ENCODE measurements around the gene CENPP.
"Not testable (repeated sequence)": the region's sequence is repeated elsewhere in the genome, so short reads cannot be mapped to it uniquely, and the experiment has no call there.

CENPP gene

GRCh38 chr9:92381775-92382174 is 56.0 kb downstream of the CENPP start:
- no peak for DNase-seq (ENCODE audit: low read depth)

DNA sequence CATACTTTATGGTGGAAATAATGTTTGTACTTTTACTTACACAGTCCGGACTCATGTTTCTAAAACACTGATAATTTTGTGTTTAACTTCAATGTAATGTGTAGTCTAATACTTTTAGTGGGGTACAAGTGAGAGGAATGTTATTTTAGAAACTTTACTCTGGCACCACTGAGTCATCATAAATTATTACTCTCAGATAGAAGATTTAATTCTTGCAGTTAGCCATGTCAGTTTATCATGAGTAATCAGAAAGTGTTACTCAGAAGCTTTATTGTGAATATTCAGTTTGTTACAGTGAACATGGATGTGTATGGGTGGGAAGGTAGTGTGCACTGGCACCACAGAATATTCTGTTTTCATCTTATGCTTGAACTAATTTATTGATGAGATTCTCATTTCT is 58.6 kb downstream of the CENPP start:
- peak; percentile 41 for DNase-seq (ENCODE audit: low read depth)

DNA sequence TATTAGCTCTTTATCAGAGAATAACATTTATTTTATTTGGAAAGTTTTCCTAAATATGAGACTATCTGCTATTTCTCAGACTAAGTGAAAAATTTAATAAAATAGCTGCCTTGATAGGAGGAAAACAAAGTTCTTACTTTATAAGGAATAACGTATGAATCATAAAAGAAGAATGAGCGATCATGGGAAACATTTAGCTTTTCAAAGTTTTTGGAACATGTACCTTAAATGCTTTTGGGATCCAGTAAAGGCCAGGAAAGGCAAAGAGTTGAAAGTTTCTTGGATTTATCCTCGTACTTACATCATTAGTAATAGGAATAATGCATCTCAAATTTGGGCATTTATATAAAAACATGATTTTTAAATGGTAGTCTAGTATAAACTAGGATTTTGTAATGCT is 59.2 kb downstream of the CENPP start:
- no peak for DNase-seq (ENCODE audit: low read depth)

DNA sequence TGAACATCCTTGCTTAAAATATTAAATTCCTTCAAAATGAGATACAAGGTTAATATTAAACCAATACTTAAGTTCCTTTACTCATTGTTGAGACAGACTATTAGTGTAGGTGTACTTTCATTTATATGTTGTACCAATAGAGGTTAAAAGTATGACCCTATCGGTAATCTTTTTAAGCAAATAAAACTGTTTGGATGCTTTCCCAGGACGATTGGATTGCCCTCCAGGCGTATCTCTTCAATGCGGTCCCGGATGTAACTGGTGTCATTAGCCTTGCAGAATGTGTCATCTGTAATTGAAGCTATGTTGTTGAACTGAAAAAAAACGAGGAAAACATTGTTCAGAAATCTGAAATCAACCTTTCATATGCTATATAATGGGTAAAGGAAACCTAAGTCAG is 59.7 kb downstream of the CENPP start:
- no peak for DNase-seq (ENCODE audit: low read depth)

GRCh38 chr9:92385953-92386352 is 60.2 kb downstream of the CENPP start:
- no peak for DNase-seq (ENCODE audit: low read depth)

GRCh38 chr9:92392690-92393089 is 66.9 kb downstream of the CENPP start:
- DNase-seq (ENCODE audit: low read depth): no peak

GRCh38 chr9:92393686-92394085 is 67.9 kb downstream of the CENPP start:
- DNase-seq (ENCODE audit: low read depth): no peak

DNA sequence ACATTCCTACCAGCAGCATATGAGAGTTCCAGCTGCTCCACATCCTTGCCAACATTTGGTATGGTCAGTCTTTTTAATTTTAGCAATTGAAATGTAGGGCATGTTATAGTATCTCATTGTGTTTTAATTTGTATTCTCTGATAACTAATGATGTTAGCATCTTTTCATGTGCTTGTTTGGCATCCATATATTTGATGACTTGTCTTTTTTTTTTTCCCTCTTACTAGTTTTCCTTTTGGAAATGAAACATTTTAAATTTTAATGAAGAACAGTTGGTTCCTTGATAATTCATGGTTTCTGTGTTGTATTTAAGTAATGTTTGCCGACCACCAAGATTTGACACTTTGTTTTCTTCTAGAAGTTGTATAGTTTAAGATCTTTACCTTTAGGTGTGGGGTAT is 69.9 kb downstream of the CENPP start:
- DNase-seq (ENCODE audit: low read depth): no peak

DNA sequence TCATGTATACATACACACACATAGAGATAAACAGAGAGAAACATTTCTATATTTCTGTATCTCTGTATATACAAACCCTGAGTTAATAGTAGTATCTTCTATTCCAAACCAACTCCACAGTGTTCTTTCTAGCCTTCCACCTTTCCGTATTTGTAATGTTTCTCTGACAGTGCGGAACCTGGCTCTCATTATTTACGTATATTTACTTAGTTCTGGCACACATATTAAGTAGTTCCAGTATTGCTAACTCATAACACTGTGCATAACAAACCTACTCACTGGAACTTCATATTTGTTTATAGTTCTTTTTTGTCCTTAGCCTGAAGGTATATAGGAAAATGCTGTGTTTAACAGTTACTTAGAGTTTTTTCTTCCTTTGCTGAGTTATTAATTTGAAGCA is 72.1 kb downstream of the CENPP start:
- no peak for DNase-seq (ENCODE audit: low read depth)

- DNase-seq (ENCODE audit: low read depth): no peak
These were observed 76.6 kb downstream of the CENPP start for GRCh38 chr9:92402360-92402759.

DNA sequence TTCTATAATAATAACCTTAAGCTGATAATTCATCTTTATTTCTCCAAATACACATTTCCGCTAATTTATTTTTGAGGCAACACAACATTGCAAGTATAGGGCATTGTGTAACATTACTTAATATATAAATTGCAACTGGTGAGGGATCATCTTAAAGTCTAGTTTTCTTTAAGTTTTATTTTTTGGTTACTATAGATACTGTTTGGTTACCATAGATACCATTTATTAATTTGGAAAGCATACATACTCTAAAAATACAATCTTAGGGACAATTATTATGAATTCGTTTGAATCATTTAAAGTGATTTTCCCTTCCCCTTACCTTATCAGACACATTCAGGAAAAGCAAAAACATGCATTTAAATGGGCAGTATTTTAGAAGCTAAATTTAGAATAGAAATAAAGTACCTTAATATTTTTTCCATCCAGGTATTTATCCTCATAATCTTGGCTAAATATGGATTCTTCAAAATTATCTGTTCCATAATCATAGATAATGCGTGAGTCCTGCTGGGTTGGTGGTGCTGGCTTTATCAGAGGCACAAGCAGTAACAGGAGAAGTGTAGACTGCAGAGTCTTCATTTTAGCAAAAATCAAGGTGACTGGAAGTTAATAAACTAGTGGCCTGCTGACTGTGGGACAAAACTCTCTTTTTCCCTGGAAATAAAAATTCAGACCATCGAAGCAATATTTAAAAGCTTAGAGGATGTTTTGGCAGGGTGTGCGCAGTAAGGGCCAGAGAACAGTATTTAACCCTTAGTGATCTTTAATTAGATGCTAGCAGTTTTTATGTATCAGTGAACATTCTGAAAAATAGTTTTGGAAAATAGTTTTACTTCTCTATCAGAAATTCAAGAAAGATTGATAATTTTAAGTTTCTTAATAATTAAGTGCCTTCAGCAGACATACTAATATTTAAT is 77.3 kb downstream of the CENPP start:
- DNase-seq (ENCODE audit: low read depth): no peak

GRCh38 chr9:92404042-92404836 is 78.5 kb downstream of the CENPP start, which contains the start of gene OGN:
TSS of gene OGN (minus strand) at chr9:92404578. CDS start at chr9:92403407, 1,171 bp downstream.
- no peak for DNase-seq (ENCODE audit: low read depth)

DNA sequence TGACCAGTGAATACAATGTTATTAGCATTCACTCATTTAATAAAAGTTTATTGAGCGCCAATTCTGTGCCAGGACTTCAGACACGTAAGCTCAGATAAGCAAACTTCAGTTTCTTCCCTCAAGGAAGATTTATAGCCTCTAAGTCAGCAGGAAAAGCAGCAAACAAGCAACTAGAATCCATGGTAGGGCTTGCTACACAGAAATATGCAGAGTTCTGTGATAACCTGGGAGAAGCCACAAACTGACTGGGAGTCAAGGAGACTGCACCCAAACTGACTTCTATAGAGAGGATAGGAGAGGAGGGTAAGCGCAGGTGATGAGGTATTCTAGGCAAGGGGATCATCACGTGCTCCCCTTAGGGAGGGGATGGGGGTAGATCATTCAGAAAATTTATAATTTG is 80.1 kb downstream of the CENPP start:
- no peak for DNase-seq (ENCODE audit: low read depth)

DNA sequence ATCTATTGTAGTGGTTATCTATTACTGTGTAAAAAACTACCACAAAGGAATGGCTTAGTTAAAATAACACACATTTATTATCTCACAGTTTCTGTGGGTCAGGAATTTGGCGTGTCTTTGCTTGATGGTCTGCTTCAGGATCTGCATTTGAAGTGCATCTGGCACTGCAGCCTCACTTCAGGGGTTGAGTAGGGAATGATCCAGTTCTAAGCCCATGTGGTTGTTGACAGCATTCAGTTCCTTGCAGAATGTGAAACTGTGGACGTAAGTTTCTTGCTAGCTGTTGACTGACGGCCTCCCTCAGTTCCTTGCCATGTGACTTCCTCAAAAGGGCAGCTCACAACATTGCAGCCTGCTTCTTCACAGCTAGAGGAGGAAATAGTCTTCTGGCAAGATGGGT is 80.7 kb downstream of the CENPP start:
- no peak for DNase-seq (ENCODE audit: low read depth)

GRCh38 chr9:92407818-92408217 is 82.1 kb downstream of the CENPP start:
- DNase-seq (ENCODE audit: low read depth): no peak

DNA sequence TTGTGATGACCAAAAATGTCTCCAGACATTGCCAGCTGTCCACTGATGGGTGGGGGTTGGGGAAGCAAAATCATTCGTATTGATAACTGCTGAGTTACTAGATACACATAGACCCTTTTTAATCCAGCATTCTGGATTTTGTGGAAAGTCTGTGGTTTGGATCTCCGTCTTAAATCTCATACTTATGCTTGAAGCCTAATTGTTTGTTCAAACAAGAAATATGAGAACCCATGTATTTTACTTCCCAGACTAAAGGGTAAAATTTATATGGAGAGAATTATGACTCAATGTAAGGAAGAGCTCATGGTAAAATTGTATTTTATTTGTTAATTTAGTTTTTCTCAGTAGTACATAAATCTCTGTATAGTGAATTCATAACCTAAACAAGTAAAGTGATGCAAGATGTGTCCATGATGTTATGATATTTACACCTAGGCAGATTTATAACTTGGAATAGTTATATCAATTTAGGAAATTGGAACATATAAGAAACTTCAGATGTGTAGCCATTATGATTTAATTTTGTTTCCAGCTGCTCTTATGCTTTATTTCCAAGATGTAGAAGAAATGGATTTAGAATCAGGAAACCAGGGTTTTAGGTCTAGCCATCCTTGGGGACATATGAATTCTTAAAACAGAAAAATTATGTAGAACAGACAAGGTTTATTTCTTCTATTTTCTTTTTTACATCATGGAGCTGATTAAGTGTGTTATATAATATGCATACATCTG is 83.2 kb downstream of the CENPP start:
- DNase-seq (ENCODE audit: low read depth): no peak

- DNase-seq (ENCODE audit: low read depth): not testable (repeated sequence)
These were observed 85.4 kb downstream of the CENPP start for GRCh38 chr9:92411157-92411556.

DNA sequence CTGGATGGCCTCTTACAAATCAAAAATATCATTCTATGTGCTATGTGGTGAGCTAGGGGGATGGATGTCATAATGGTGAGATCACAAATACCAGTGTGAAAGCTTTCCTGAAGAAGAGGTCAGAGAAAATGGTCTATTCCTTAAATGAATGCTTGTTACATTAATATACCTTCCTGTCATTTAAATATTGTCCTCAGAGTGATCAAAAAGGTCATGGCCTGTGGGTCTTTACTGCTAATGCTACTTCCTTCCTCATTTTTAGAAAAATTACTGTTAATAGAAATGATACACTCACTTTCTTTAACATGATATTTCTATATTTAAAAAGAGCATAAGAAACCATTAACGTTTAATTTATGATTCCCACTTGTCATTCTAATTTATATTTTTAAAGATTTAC is 88.8 kb downstream of the CENPP start:
- no peak for DNase-seq (ENCODE audit: low read depth)

DNA sequence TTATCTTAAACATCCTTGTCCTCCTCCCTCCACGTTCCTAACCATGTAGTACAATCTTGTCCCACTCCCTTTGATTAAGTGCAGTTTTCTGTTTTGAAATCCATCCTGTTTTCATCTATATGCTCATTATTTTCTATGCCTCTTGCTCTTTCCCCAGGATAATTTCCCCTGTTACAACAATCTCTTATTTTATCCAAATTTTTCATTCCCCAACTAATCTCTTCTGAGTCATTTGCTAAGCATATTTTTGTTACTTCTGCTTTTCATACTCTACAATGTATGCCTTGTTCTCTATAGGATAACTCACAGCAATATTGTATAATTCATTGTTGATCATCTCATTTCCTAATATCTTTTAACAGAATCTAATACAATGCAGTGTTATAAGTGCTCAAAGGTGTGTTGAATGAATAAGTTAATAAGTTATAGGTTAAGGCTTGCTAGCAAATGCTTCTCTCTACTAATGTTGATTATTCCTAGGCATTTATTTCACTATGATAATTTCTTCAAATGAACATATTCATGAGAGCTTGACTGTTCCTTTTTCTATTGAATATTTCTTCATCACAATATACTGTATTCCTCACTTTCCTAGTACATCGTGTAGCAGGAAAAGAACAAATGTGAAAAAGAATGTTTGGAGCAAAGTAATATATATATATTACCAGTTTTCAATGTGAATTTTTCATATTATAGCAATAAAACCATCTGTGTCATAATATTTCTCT is 97.0 kb downstream of the CENPP start:
- no peak for DNase-seq (ENCODE audit: low read depth)

- DNase-seq (ENCODE audit: low read depth): no peak
These were observed 97.9 kb downstream of the CENPP start for GRCh38 chr9:92423612-92424011.

- no peak for DNase-seq (ENCODE audit: low read depth)
These were observed 98.6 kb downstream of the CENPP start, which contains the start of gene OMD for GRCh38 chr9:92424340-92424739. TSS of gene OMD (minus strand) at chr9:92424471. CDS start at chr9:92417558, 6,913 bp downstream.

- DNase-seq (ENCODE audit: low read depth): no peak
These were observed 99.7 kb downstream of the CENPP start for GRCh38 chr9:92425474-92425873.

Data from HS-27A (cell line).